ENCODE results near the gene PILRB.
"Not testable (repeated sequence)": the region's sequence is repeated elsewhere in the genome, so short reads cannot be mapped to it uniquely, and the experiment has no call there.

The PILRB gene

DNA sequence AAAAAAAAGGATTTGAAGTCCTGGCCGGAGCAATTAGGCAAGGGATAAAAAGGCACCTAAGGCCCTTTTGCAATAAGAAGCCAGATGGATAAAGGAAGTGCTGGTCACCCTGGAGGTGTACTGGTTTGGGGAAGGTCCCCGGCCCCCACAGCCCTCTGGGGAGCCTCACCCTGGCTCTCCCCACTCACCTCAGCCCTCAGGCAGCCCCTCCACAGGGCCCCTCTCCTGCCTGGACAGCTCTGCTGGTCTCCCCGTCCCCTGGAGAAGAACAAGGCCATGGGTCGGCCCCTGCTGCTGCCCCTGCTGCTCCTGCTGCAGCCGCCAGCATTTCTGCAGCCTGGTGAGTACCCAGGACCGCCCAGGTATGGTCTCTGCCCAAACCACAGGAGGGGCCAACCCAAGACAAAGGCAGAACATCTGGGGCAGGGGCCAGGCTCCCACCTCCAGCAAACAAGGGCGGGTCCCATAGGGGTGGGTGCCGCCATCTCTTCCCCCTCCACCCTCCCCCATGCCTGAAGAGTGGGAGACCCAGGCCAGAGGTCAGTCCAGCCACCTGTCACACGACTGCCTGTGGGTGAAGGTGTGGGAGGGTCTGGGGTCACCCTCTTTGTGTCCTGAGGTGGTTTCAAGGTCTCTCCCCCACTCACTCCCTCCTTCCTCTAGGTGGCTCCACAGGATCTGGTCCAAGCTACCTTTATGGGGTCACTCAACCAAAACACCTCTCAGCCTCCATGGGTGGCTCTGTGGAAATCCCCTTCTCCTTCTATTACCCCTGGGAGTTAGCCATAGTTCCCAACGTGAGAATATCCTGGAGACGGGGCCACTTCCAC is at the start of gene PILRB:
TSS of gene PILRB (plus strand) at position 91 of the 830 bp plus-strand sequence. CDS start at position 277, 186 bp downstream.
- no peak for FAIRE-seq

DNA sequence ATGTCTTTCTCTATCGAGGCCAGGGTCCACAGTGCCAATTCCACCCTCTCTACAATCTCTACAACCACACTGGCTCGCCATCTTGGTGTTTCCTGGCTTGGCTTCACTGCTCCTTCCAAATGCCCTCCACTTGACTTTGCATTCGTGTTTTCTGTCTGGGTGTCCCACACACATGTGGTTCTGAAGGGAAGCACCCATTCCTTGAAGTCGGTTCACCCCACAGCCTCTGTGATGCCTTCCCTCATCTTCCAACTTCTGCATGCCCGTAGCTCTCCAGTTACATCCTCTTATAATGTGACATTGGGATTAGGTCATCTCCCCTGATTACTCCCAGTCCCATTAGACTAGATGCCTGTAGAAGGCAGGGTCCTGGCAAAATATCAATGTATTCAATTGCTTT is 39.6 kb upstream of the PILRB start:
- FAIRE-seq = not testable (repeated sequence)

DNA sequence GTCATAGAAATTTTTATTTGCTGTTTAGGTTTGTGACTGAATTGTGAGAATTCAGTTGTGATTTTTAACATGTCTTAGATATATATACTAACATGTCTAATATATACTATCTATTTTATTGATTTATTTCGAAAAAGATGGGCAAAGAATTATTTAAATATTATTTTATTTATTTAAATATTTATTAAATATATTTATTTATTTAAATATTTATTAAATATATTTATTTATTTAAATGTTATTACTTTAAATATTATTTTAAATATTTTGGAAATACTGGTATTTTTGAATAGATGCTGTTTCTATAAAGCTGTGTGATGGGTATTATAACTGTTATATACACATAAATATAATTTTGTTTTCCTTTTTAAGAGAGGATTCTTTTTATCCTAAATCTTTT is 36.3 kb upstream of the PILRB start:
- peak; percentile 80 for FAIRE-seq

DNA sequence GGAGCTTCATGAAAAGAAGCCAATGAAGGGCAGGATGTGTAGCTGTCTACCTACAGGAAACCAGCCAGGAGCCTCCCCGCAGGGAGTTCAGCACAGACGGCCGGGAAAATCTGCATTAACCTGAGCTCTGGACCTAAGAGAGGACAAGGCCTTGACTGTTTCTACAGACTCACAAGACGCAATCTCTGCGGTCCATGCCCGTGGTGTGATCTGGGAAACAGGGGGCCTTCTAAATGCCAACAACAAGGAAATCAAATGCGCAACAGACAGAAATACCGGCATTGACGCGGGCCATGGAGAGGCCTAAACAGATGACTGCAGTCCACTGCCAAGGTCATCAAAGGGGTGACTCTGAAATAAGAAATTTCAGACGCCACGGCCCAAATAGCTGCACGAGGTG is 33.7 kb upstream of the PILRB start:
- FAIRE-seq = not testable (repeated sequence)

DNA sequence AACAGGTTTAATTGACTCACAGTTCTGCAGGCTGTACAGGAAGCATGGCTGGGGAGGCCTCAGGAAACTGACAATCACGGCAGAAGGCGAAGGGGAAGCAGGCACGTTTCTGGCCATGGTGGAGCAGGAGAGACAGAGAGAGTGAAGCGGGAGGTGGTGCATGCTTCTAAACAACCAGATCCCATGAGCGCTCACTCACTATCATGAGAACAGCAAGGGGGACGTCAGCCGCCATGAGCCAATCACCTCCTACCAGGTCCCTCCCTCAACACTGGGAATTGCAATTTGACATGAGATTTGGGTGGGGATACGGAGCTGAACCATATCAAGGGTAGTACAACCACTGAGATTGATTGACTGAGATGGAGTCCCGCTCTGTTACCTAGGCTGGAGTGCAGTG is 32.2 kb upstream of the PILRB start:
- not testable (repeated sequence) for FAIRE-seq

DNA sequence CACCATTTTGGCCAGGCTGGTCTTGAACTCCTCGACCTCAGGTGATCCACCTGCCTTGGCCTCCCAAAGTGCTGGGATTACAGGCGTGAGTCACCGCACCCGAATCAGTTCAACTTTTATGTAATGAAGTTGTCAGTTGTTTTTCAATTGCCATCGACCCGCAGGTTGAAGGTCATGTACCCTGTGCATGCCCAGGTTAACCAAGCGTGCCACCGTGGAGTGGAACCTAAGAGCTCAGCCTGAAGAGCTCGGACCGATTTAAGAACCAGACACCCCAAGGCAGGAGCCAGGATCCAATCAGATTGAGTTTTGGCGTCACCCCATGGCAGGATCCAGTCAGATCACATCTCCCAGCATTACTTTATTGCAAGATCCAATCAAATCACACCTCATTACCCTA is 31.0 kb upstream of the PILRB start:
- FAIRE-seq = not testable (repeated sequence)

DNA sequence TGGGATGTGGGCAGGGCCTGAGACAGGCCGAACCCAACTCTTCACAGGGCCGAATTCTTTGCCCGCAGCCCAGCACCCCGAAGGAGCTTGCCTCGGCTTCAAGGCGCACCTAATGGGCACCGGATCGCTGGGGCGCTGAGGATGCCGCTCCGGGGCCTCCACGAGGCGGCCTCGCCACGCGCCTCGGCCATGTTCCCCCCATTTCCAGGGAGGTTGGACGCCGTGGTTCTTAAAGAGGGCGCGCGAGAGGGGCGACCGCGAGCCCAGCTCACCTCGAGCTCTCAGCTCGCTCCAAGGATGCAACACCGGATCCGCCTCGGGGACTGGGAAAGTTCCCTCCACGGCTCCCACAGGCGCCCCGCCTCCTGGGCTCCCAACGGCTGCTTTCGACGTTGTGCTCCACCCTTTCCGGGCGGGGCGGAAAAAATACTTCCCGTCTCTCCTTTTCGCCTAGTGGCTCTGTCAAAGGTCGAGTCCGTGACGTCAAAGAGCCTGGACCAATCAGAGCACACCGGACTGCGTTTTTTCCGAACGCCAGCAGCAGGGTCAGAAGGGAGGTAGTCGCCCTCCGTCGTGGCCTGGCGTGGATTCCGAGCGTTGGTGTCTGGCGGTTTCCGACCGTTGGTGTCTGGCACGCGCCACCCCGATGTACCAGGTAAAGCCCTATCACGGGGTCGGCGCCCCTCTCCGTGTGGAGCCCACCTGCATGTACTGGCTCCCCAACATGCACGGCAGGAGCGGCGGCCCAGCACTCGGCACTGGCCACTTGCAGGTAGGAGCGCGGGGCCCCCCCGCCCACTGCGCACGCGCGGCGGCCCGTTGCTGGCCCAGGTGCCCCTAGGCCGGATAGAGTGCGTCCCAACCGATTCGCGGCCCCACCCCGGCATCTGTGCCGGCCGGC is 22.1 kb upstream of the PILRB start:
- FAIRE-seq = peak; percentile 70

DNA sequence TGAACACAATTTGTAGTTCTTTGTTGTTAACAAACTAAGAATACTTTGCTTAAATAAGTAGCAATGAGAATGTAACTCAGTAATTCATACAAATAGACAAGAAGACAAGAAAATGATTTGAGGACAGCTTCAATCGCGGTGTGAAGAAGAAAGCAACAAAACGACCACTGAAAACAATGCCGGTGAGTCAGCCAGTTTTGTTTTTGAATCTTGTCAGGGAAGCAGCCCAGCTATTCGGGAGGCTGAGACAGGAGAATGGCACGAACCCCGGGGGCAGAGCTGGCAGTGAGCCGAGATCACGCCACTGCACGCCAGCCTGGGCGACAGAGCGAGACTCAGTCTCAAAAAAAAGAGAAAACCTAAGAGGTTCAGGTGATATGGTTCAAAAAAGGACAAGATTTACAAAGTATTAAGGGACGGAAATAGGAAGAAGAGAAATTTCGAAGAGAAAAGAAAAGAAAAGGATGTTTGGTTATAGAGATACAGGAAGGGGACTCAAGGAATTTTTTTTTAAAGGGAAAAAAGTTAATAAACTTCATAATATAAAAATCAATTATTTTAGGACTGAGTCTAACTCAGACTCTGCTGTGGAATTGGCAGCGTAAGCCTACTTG is 19.7 kb upstream of the PILRB start:
- FAIRE-seq = not testable (repeated sequence)

DNA sequence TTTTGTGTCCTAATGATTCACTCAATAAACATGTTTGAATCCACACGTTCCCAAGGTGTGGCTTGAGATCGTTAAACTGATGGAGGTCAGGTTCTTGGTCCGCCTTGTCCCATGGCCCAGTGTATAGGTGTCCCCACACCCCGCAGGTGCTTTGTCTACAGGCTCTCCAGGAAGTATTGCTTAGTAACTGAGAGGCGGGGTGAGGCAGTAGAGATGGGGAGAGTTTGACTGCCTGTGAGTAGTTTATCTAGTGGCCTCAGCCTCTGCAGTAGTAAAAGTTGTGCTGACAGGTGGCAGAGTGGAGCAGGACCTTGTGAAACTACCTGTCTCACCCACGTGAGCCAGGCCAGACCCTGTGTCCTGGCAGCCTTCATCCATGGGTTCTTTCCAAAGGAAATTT is 16.6 kb upstream of the PILRB start:
- not testable (repeated sequence) for FAIRE-seq

DNA sequence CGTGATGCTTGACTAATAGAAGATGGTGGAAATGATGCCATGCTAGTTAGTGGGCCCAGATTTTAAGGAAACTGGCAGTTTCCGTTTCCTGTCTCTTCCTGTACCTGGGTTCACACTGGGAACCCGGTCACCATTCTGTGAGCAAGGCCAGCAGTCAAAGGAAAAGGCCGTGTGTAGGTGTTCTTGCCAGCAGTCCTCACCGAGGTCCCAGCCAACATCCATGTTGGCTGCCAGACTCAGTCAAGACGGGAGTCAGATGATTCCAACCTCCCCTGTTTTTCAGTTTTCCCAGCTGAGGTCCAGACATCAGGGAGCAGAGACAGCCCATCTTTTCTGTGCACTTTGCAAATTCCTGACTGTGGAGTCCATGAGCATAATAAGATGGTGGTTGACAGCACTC is 15.2 kb upstream of the PILRB start:
- no peak for FAIRE-seq

DNA sequence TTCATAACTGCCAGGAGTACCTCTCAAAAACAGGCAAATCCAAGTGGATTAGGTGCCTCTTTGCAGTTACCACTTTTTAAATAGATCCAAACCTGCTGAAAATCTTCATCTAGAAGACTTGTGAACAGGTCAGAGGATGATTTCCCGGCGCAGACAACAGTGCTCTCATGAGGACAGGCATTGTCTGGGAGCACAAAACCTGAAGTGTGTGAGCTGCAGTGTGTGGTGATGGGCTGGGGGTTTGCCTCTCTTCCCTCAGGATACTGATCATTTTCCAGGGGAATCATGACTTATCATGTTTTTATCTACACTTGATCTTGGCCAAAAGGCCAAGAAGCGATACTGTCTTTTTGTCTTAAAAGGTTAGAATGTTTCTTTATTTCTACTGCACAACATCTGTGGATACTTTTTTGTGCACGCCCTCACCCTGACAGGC is 13.8 kb upstream of the PILRB start:
- FAIRE-seq = not testable (repeated sequence)

DNA sequence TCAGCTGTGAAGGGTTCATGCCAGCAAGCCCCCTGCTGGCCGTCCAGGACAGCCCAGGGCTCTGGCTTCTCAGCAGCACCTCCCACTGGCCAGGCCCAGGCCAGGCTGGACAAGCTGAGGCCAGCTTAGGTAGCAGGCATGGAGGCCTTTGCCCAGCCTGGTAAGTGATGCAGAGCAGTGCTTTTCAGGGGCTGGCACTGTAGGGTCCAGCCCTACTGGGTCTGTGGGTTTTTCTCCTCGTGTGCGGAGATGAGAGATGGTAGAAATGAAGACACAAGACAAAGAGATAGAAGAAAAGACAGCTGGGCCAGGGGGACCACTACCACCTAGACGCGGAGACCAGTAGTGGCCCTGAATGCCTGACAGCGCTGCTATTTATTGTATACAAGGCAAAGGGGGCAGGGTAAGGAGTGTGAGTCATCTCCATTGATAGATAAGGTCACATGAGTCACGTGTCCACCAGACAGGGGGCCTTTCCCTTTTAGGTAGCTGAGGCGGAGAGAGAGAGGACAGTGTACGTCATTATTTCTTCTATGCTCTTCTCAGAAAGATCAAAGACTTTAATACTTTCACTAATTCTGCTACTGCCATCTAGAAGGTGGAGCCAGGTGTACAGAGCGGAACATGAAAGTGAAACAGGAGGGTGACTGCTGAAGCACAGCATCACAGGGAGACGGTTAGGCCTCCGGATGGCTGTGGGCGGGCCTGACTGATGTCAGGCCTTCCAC is 13.2 kb upstream of the PILRB start:
- FAIRE-seq = not testable (repeated sequence)

DNA sequence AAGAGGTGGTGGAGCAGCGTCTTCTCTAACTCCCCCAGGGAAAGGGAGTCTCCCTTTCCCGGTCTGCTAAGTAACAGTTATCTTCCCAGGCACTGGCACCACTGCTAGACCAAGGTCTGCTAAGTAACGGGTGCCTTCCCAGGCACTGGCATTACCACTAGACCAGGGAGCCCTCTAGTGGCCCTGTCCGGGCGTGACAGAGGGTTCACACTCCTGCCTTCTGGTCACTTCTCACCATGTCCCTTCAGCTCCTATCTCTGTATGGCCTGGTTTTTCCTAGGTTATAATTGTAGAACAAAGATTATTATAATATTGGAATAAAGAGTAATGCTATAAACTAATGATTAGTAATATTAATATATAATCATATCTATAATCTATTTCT is 12.6 kb upstream of the PILRB start:
- FAIRE-seq = not testable (repeated sequence)

DNA sequence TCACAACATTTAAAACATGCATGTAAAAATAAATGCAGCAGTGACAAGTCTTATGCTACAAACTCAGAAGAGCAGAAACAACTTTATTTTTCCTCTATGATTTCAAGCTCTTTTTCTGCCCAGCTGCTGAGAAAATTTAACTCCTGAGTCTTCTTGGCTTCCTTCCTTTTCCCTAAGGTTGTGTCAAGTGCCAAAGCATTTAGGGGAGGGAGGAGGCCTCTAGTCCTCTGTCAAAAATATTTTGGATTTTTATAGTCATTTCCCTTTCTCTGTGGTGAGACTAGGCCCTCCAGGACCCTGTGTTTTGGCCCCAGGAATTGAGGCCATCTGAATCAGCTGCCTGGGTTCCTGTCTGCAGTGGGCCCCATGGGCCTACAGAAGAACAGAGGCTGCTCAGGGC is 11.0 kb upstream of the PILRB start:
- no peak for FAIRE-seq

DNA sequence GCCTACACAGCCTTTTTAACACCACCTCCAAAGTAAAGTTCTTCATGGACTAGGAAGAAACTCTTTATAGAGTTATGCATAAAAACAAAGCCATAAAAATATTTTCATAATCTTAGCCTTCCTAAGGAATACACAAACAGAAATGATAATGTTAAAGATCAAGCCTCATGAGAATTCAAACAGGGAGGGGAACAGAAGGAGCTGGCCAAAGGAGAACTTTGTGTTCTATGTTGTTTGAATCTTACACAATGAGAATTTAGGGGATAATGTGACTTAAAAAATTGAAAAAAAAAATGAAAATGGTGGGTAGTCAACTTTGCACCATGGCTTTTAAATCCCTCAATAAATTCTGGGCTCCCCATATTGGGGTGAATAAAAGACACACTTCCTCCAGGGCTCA is 9.1 kb upstream of the PILRB start:
- no peak for FAIRE-seq

DNA sequence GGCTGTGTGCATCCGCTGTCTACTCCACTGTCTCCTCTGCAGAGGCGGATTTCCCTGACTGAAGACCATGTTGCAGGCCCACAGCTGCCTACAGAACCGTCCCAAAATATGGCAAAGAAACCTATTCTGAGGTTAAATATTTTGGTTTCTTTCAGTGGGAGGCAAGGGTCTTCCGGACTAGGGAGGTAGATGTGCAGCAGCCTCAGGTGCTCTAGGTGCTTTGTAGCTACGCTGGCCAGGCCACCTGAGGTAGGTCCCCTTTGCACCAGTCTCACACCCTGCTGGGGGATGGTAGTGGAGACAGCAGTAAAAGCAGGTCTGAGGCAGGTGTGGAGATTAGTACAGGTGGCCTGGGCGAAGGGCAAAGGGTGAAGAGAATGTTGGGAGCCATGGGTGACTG is 8.2 kb upstream of the PILRB start:
- no peak for FAIRE-seq

DNA sequence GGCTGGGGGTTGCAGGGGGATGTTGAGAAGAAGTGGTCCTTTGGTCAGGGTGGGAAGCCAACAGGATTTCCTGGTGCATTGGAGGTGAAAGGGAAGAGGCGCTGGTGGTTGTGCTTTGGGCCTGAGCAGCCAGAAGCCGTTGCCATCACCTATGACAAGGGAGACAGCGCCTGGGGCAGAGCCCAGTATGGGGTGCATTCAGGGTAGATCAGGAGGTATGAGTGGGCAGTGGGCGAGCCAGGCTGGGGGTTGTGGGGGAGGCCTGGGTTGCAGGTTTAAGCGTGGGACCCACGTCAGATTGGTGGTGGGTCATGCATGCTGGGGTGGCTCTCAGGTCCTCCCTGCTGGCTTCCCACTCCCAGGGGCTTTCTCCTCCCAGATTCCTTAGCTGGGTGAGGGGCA is 6.3 kb upstream of the PILRB start:
- FAIRE-seq = no peak

DNA sequence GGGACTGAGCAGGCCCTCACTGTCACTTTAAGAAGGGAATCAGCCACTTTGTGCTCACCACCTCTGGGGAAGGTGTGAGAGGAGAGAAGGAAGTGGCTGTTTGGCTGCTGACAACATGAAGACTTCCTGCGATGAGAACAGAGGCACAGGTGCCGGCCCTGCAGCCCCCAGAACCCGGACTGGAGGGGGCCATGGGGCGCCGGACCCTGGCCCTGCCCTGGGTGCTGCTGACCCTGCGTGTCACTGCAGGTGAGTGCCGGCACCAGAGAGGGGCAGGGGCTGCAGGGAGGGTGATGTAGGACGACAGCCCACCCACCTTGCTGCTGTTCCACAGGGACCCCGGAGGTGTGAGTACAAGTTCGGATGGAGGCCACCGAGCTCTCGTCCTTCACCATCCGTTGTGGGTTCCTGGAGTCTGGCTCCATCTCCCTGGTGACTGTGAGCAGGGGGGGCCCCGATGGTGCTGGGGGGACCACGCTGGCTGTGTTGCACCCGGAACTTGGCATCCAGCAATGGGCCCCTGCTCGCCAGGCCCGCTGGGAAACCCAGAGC is 5.6 kb upstream of the PILRB start:
- FAIRE-seq = not testable (repeated sequence)

DNA sequence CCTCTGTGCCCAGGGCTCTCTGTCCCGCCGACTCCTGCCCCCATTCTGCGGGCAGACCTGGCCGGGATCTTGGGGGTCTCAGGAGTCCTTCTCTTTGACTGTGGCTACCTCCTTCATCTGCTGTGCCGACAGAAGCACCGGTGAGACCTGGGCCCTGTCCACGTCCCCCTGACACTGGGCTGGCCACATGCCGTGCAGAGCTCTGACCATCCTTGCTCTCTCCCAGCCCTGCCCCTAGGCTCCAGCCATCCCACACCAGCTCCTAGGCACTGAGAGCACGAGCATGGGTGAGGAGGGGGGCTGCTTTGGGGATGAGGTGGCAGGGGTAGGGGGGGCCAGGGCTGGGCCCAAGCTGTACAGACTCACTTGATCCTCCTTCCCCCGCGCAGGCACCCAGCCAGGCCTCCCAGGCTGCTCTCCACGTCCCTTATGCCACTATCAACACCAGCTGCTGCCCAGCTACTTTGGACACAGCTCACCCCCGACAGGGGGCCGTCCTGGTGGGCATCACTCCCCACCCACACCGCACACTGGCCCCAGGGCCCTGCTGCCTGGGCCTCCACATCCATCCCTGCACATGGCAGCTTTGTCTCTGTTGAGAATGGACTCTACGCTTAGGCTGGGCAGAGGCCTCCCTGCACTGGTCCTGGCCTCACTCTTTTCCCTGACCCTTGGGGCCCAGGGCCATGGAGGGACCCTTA is 4.8 kb upstream of the PILRB start:
- FAIRE-seq = no peak

DNA sequence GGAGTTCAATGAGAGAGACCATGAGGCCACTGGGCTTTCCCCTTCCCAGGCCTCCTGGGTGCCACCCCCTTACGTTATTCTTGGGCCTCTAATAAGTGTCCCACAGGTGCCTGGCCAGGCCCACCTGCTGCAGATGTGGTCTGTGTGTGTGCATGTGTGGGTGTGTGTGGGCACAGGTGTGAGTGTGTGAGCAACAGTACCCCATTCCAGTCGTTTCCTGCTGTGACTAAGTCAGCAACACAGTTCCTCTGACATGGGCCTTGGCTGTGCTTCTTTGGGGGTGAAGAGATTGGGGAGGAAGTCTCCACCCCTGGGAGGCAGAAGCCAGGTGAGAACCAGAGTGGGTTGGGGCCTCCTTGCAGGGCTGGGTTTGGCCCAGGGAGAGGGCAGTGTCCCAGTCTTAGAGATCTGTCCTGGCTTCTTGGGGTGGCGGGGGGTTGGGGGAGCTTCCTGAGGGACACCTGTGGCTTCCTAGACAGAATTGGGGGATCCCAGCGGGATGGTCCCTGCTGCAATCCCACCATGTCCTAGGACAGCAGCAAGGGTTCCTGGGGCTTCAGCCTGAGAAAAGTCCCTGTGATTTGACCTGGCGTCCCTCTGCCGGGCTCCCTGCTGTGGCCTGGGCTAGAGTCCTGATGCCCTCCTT is 4.1 kb upstream of the PILRB start:
- FAIRE-seq = no peak
